Neural cell (in vitro differentiated cells): ENCODE measurements around the gene RIC8B. TPM values are rescaled to one million over a fixed set of nuclear protein-coding genes. Genes with fewer than 3 reads are reported as not detected.

Source experiments
- H2AFZ ChIP-seq: fragments of 200-600, 300-800 bp; sonication (generic), shearing (Covaris generic); 2 replicates; pipeline ENCODE4 v1.6.0; 2014; ENCODE audit warnings: low read depth, mild to moderate bottlenecking, antibody characterized with exemption, low read length, moderate library complexity
- H3F3A ChIP-seq: fragments of 200-600 bp; shearing (Covaris generic); 2 replicates; pipeline ENCODE4 v1.6.1; 2016; ENCODE audit warnings: mild to moderate bottlenecking, moderate library complexity, mixed read lengths, antibody characterized with exemption, low read length; ENCODE audit not compliant: insufficient read depth, poor library complexity, severe bottlenecking
- H3K27ac ChIP-seq: fragments of 200-600, 300-800 bp; sonication (generic), shearing (Covaris generic); 2 replicates; pipeline ENCODE4 v1.5.1; 2014; ENCODE audit warnings: mild to moderate bottlenecking, low read length, moderate library complexity
- H3K27me3 ChIP-seq: fragments of 300-800, 200-600 bp; sonication (generic), shearing (Covaris generic); 2 replicates; pipeline ENCODE4 v1.6.0; 2014; ENCODE audit warnings: mild to moderate bottlenecking, low read depth, low read length, moderate library complexity; ENCODE audit not compliant: insufficient read depth
- H3K36me3 ChIP-seq: fragments of 300-800, 200-600 bp; sonication (generic), shearing (Covaris generic); 2 replicates; pipeline ENCODE4 v1.5.1; 2014; ENCODE audit warnings: mild to moderate bottlenecking, antibody characterized with exemption, low read length, moderate library complexity; ENCODE audit not compliant: insufficient read depth
- H3K4me2 ChIP-seq: fragments of 300-800, 200-600 bp; sonication (generic), shearing (Covaris generic); 2 replicates; pipeline ENCODE4 v1.6.0; 2014; ENCODE audit warnings: mild to moderate bottlenecking, low read length
- H3K4me3 ChIP-seq: fragments of 300-800, 200-600 bp; sonication (generic), shearing (Covaris generic); 2 replicates; pipeline ENCODE4 v1.5.1; 2014; ENCODE audit warnings: mild to moderate bottlenecking, low read length, moderate library complexity
- H3K79me2 ChIP-seq: fragments of 200-600 bp; shearing (Covaris generic); replicated peaks from 2 replicates; pipeline ENCODE4 v1.6.0; 2014; ENCODE audit warnings: mild to moderate bottlenecking, low read length, moderate library complexity; ENCODE audit not compliant: insufficient read depth
- H3K9ac ChIP-seq: fragments of 300-800, 200-600 bp; sonication (generic), shearing (Covaris generic); 2 replicates; pipeline ENCODE4 v1.6.1; 2016; ENCODE audit warnings: mild to moderate bottlenecking, low read length, mixed read lengths
- H3K9me2 ChIP-seq: fragments of 200-600 bp; shearing (Covaris generic); 2 replicates; pipeline ENCODE4 v1.6.1; 2016; ENCODE audit warnings: mild to moderate bottlenecking, low read length, mixed read lengths; ENCODE audit not compliant: insufficient read depth
- H3K9me3 ChIP-seq: fragments of 200-600, 300-800 bp; sonication (generic), shearing (Covaris generic); 2 replicates; pipeline ENCODE4 v1.6.1; 2016; ENCODE audit warnings: mild to moderate bottlenecking, mixed run types, low read length, moderate library complexity, mixed read lengths
- H4K20me1 ChIP-seq: fragments of 200-600 bp; shearing (Covaris generic); 2 replicates; pipeline ENCODE4 v1.6.1; 2016; ENCODE audit warnings: mild to moderate bottlenecking, mixed run types; ENCODE audit not compliant: insufficient read depth
- CTCF ChIP-seq: fragments of 450-650 bp; IDR thresholded peaks from 2 replicates; pipeline ENCODE4 v1.5.1; 2014; ENCODE audit warnings: antibody characterized with exemption, mild to moderate bottlenecking, moderate library complexity; ENCODE audit not compliant: poor library complexity, severe bottlenecking
- EP300 ChIP-seq: fragments of 450-650 bp; conservative IDR thresholded peaks from 2 replicates; pipeline ENCODE4 v1.6.1; 2014; ENCODE audit warnings: antibody characterized with exemption, mild to moderate bottlenecking, moderate library complexity; ENCODE audit not compliant: poor library complexity, severe bottlenecking
- EZH2 ChIP-seq: fragments of 200-600, 300-800 bp; shearing (Covaris generic), sonication (generic); IDR thresholded peaks from 2 replicates; pipeline ENCODE4 v1.6.1; 2014; ENCODE audit warnings: antibody characterized with exemption, low read length, borderline replicate concordance, mild to moderate bottlenecking; ENCODE audit not compliant: insufficient read depth, poor library complexity, severe bottlenecking
- MXI1 ChIP-seq: fragments of 450-650 bp; conservative IDR thresholded peaks from 2 replicates; pipeline ENCODE4 v1.6.1; 2014; ENCODE audit warnings: antibody characterized with exemption, mild to moderate bottlenecking; ENCODE audit not compliant: poor library complexity, severe bottlenecking
- POLR2AphosphoS5 ChIP-seq: IDR thresholded peaks from 2 replicates; pipeline ENCODE4 v1.6.1; 2012
- RAD21 ChIP-seq: fragments of 450-650 bp; conservative IDR thresholded peaks from 2 replicates; pipeline ENCODE4 v1.6.1; 2014; ENCODE audit warnings: antibody characterized with exemption, mild to moderate bottlenecking, moderate library complexity
- REST ChIP-seq: IDR thresholded peaks from 2 replicates; pipeline ENCODE4 v1.6.1; 2012; ENCODE audit warnings: borderline replicate concordance
- SMC3 ChIP-seq: fragments of 450-650 bp; conservative IDR thresholded peaks from 2 replicates; pipeline ENCODE4 v1.6.1; 2014; ENCODE audit warnings: antibody characterized with exemption, mild to moderate bottlenecking, moderate library complexity; ENCODE audit not compliant: poor library complexity
- TAF1 ChIP-seq: IDR thresholded peaks from 2 replicates; pipeline ENCODE4 v1.6.1; 2012; ENCODE audit warnings: low read depth
- polyA plus RNA-seq: library from polyadenylated mRNA; depleted of rRNA; stranded (reverse); fragments of >200 nt; gene quantifications from 2 replicates; pipeline ENCODE4 v1.2.3, GENCODE V29; 2014

The RIC8B gene
- polyA plus RNA-seq, 1 donor from 2014 or later: 30.0 TPM

- H3K9me3 ChIP-seq: no peaks in the 10 kb centered on the region
- no peaks in the 10 kb centered on the region for H3K79me2 ChIP-seq
- no peak overlapping the region for H3K27ac ChIP-seq
- H3F3A ChIP-seq: no peaks in the 10 kb centered on the region
- H4K20me1 ChIP-seq: no peaks in the 10 kb centered on the region
- H3K9ac ChIP-seq: no peak overlapping the region
- no peaks in the 10 kb centered on the region for H3K27me3 ChIP-seq
- H3K4me2 ChIP-seq: no peak overlapping the region
- no peaks in the 10 kb centered on the region for H3K9me2 ChIP-seq
- H2AFZ ChIP-seq: no peak overlapping the region
- H3K36me3 ChIP-seq: no peaks in the 10 kb centered on the region
- no peak for TF ChIP-seq TAF1
- no peak overlapping the region for H3K4me3 ChIP-seq
Measured at GRCh38 chr12:106892075-106892474, 117.6 kb downstream of the RIC8B start.

- no peaks in the 10 kb centered on the region for H3F3A ChIP-seq
- H2AFZ ChIP-seq: no peak overlapping the region
- no peaks in the 10 kb centered on the region for H3K27me3 ChIP-seq
- H3K4me2 ChIP-seq: no peak overlapping the region
- no peaks in the 10 kb centered on the region for H4K20me1 ChIP-seq
- TF ChIP-seq CTCF (no peak), TAF1 (no peak), POLR2AphosphoS5 (no peak), REST (no peak), SMC3 (no peak), MXI1 (no peak), EP300 (no peak), EZH2 (no peak), RAD21 (no peak)
- H3K9ac ChIP-seq: no peak overlapping the region
- no peaks in the 10 kb centered on the region for H3K36me3 ChIP-seq
- H3K9me2 ChIP-seq: no peaks in the 10 kb centered on the region
- no peak overlapping the region for H3K4me3 ChIP-seq
- H3K9me3 ChIP-seq: no peaks in the 10 kb centered on the region
- no peaks in the 10 kb centered on the region for H3K79me2 ChIP-seq
- no peak overlapping the region for H3K27ac ChIP-seq
Measured at GRCh38 chr12:106893451-106893850, 119.0 kb downstream of the RIC8B start.

- Histone ChIP-seq H3K9ac (no peak overlapping the region), H3K9me2 (no peaks in the 10 kb centered on the region), H2AFZ (no peak overlapping the region), H3K79me2 (no peaks in the 10 kb centered on the region), H3K27me3 (no peaks in the 10 kb centered on the region), H3K36me3 (no peaks in the 10 kb centered on the region), H3K4me3 (no peak overlapping the region), H3K4me2 (no peak overlapping the region), H4K20me1 (no peaks in the 10 kb centered on the region), H3K27ac (no peak overlapping the region), H3K9me3 (no peaks in the 10 kb centered on the region), H3F3A (no peaks in the 10 kb centered on the region)
- TF ChIP-seq EP300: no peak
- no peak for TF ChIP-seq TAF1
- TF ChIP-seq POLR2AphosphoS5: no peak
- no peak for TF ChIP-seq EZH2
- TF ChIP-seq REST: no peak
- no peak for TF ChIP-seq CTCF
- no peak for TF ChIP-seq RAD21
- no peak for TF ChIP-seq SMC3
- TF ChIP-seq MXI1: no peak
Measured at GRCh38 chr12:106894774-106895173, 120.3 kb downstream of the RIC8B start.
